Measurements from ENCODE around the gene GMDS.

GMDS gene

DNA sequence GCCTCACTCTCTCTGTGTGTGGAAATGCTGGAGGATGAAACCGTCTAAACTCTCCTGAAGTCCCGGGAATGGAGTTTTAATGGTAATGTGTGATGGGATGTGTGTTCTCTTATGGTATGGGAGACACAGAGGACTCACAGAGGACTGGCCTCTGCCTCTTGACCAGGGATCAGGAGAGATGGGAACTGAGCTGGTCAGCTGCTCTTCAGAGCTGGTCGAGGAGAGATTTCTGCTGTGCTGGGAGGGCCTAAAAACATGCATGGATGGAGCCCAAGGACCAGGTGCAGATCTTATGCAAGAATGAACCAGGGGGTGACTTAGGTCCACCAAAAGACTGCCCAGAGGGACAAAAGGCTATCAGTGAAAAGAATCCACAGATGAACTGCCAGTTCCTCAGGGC is 27.3 kb upstream of the GMDS start:
- Histone ChIP-seq H3K79me2 (ENCODE audit: insufficient read depth, low read depth) (no peaks in the 10 kb centered on the region), H3K27ac (no peak overlapping the region), H3K36me3 (ENCODE audit: insufficient read depth) (no peaks in the 10 kb centered on the region), H3K4me3 (IDR thresholded peaks at IDR 0.05; ENCODE audit: insufficient read depth, low read depth, low read length) (no peak overlapping the region), H3K4me2 (no peak overlapping the region), H3K9ac (no peak overlapping the region), H4K20me1 (ENCODE audit: insufficient read depth) (no peaks in the 10 kb centered on the region), H3K27me3 (ENCODE audit: insufficient read depth, low read depth) (no peaks in the 10 kb centered on the region), H2AFZ (ENCODE audit: low read depth) (no peak overlapping the region), H3K4me1 (ENCODE audit: low read depth, poor library complexity, severe bottlenecking) (no peaks in the 10 kb centered on the region)
- TF ChIP-seq, protein P1, sequence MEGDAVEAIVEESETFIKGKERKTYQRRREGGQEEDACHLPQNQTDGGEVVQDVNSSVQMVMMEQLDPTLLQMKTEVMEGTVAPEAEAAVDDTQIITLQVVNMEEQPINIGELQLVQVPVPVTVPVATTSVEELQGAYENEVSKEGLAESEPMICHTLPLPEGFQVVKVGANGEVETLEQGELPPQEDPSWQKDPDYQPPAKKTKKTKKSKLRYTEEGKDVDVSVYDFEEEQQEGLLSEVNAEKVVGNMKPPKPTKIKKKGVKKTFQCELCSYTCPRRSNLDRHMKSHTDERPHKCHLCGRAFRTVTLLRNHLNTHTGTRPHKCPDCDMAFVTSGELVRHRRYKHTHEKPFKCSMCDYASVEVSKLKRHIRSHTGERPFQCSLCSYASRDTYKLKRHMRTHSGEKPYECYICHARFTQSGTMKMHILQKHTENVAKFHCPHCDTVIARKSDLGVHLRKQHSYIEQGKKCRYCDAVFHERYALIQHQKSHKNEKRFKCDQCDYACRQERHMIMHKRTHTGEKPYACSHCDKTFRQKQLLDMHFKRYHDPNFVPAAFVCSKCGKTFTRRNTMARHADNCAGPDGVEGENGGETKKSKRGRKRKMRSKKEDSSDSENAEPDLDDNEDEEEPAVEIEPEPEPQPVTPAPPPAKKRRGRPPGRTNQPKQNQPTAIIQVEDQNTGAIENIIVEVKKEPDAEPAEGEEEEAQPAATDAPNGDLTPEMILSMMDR (conservative IDR thresholded peaks at IDR 0.05; ENCODE audit: low read depth, low read length), result no peak

DNA sequence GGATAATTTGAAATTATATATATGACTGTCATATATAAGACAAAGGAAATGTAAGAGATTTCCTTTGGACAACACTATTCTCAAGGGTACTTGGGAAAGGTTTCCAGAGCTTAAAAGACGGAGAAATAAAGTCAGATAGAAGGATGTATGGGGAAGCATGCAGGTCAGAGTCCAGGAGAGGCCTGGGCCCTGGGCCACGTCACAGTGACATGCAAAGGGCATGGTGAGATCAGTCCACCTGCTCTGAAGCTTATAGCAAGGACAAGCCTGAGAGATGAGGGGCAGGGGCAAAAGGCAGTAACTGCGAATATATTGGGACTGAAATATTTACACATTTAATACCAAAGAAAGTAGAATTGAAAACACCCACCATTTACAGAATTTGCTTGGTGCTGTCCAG is 24.6 kb upstream of the GMDS start:
- Histone ChIP-seq H3K4me1 (ENCODE audit: low read depth, poor library complexity, severe bottlenecking) (no peaks in the 10 kb centered on the region), H3K9ac (no peak overlapping the region), H3K36me3 (ENCODE audit: insufficient read depth) (no peaks in the 10 kb centered on the region), H3K27ac (no peak overlapping the region), H3K27me3 (ENCODE audit: insufficient read depth, low read depth) (no peaks in the 10 kb centered on the region), H3K4me3 (IDR thresholded peaks at IDR 0.05; ENCODE audit: insufficient read depth, low read depth, low read length) (no peak overlapping the region), H2AFZ (ENCODE audit: low read depth) (no peak overlapping the region), H3K4me2 (no peak overlapping the region), H4K20me1 (ENCODE audit: insufficient read depth) (no peaks in the 10 kb centered on the region), H3K79me2 (ENCODE audit: insufficient read depth, low read depth) (no peaks in the 10 kb centered on the region)
- TF ChIP-seq, protein P1 (conservative IDR thresholded peaks at IDR 0.05; ENCODE audit: low read depth, low read length), result no peak

GRCh38 chr6:2266841-2267240 is 21.4 kb upstream of the GMDS start:
- H3K4me1 ChIP-seq (ENCODE audit: low read depth, poor library complexity, severe bottlenecking), result no peaks in the 10 kb centered on the region
- H3K4me2 ChIP-seq, result no peak overlapping the region
- H3K79me2 ChIP-seq (ENCODE audit: insufficient read depth, low read depth), result no peaks in the 10 kb centered on the region
- no peak overlapping the region for H2AFZ ChIP-seq (ENCODE audit: low read depth)
- H3K9ac ChIP-seq, result no peak overlapping the region
- H3K27ac ChIP-seq, result no peak overlapping the region
- no peaks in the 10 kb centered on the region for H3K36me3 ChIP-seq (ENCODE audit: insufficient read depth)
- no peak overlapping the region for H3K4me3 ChIP-seq (IDR thresholded peaks at IDR 0.05; ENCODE audit: insufficient read depth, low read depth, low read length)
- H3K27me3 ChIP-seq (ENCODE audit: insufficient read depth, low read depth), result no peaks in the 10 kb centered on the region
- H4K20me1 ChIP-seq (ENCODE audit: insufficient read depth), result no peaks in the 10 kb centered on the region
- TF ChIP-seq, protein P1 (conservative IDR thresholded peaks at IDR 0.05; ENCODE audit: low read depth, low read length), result no peak

DNA sequence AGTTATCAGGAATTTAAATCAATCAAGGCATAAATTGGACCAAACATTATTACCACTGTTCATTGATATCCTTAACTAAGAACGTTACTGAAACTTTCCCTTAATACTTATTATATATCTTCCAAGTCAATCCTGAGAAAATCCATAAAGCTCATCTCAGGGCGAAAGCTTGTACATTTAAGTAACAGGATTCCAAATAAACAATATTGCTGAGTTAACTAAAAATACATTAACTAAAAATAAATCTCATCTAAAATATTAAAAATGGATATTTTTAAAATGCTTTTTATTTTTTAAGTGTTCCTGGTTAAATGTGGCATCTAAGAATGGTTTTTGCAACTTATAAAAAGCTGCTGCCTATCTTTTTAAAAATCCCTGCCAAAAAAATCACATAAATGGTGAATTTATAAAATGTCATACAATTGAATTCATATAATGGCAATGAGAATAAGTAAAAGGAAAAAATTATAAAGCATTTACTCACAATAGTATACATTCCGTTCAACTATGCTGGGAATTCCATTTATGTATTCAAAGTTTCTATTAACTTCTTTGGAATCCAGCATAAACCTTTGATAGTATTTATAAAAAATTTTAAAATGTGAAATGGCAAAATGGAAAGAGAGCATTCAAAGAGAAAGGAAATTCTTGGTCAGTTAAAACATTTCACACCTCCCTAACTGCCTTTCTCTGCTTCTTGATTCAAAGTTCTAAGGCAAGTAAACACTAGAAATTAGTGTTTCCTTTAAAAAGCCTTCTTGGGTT is 20.8 kb upstream of the GMDS start:
- Histone ChIP-seq H3K27me3 (ENCODE audit: insufficient read depth, low read depth) (no peaks in the 10 kb centered on the region), H3K4me3 (IDR thresholded peaks at IDR 0.05; ENCODE audit: insufficient read depth, low read depth, low read length) (no peak overlapping the region), H3K36me3 (ENCODE audit: insufficient read depth) (no peaks in the 10 kb centered on the region), H2AFZ (ENCODE audit: low read depth) (no peak overlapping the region), H3K4me2 (no peak overlapping the region), H3K79me2 (ENCODE audit: insufficient read depth, low read depth) (no peaks in the 10 kb centered on the region), H3K4me1 (ENCODE audit: low read depth, poor library complexity, severe bottlenecking) (no peaks in the 10 kb centered on the region), H4K20me1 (ENCODE audit: insufficient read depth) (no peaks in the 10 kb centered on the region), H3K9ac (no peak overlapping the region), H3K27ac (no peak overlapping the region)
- TF ChIP-seq, protein P1 (conservative IDR thresholded peaks at IDR 0.05; ENCODE audit: low read depth, low read length), result no peak

All from KMS-11 (cell line).